ENCODE data around the gene LAMC3.

Gene LAMC3

DNA sequence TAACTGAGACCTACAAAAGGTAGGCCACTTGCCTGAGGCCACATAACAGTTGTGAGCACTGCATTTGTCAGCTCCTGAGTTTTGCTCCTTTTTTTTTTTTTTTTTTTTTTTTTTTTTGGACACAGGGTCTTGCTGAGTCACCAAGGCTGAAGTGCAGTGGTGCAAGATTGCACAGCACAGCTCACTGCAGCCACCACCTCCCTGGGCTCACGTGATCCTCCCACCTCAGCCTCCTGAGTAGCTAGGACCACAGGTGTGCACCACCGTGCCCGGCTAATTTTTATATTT is 37.1 kb downstream of the LAMC3 start:
- no peak for DNase-seq (ENCODE audit: low read depth, low spot score)
- H3K4me3 ChIP-seq (ENCODE audit: low read depth, low read length) = no peak overlapping the region
- ChIA-PET POLR2A (no interaction called here), CTCF (interaction anchor here (0.6 to 6.8 kb wide), 59 partner anchors 8 to 453 kb away, joined by 3 to 197 read pairs (median 6); partner anchors contain the start of genes NUP214 and QRFP)
- TF ChIP-seq, protein P1, sequence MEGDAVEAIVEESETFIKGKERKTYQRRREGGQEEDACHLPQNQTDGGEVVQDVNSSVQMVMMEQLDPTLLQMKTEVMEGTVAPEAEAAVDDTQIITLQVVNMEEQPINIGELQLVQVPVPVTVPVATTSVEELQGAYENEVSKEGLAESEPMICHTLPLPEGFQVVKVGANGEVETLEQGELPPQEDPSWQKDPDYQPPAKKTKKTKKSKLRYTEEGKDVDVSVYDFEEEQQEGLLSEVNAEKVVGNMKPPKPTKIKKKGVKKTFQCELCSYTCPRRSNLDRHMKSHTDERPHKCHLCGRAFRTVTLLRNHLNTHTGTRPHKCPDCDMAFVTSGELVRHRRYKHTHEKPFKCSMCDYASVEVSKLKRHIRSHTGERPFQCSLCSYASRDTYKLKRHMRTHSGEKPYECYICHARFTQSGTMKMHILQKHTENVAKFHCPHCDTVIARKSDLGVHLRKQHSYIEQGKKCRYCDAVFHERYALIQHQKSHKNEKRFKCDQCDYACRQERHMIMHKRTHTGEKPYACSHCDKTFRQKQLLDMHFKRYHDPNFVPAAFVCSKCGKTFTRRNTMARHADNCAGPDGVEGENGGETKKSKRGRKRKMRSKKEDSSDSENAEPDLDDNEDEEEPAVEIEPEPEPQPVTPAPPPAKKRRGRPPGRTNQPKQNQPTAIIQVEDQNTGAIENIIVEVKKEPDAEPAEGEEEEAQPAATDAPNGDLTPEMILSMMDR (IDR thresholded peaks at IDR 0.05; ENCODE audit: insufficient read depth, low read length, missing control alignments) = no peak

- CTCF ChIA-PET = interaction anchor here (0.6 to 6.8 kb wide), 60 partner anchors 11 to 454 kb away, joined by 3 to 197 read pairs (median 6); partner anchors contain the start of genes NUP214 and QRFP
- no peak overlapping the region for H3K4me3 ChIP-seq (ENCODE audit: low read depth, low read length)
- POLR2A ChIA-PET = no interaction called here
- no peak for DNase-seq (ENCODE audit: low read depth, low spot score)
- TF ChIP-seq, protein P1 (IDR thresholded peaks at IDR 0.05; ENCODE audit: insufficient read depth, low read length, missing control alignments) = peak; percentile 97
These were observed 37.7 kb downstream of the LAMC3 start for GRCh38 chr9:131046581-131047202.

GRCh38 chr9:131048332-131048731 is 39.4 kb downstream of the LAMC3 start:
- DNase-seq (ENCODE audit: low read depth, low spot score) = no peak
- TF ChIP-seq, protein P1 (IDR thresholded peaks at IDR 0.05; ENCODE audit: insufficient read depth, low read length, missing control alignments) = no peak
- POLR2A ChIA-PET = no interaction called here
- H3K4me3 ChIP-seq (ENCODE audit: low read depth, low read length) = no peak overlapping the region
- CTCF ChIA-PET = interaction anchor here (0.8 to 6.8 kb wide), 8 partner anchors 8 to 341 kb away, joined by 3 to 197 read pairs (median 8); no protein-coding TSS in a partner anchor

GRCh38 chr9:131048820-131049219 is 39.8 kb downstream of the LAMC3 start:
- CTCF ChIA-PET = interaction anchor here (0.5 to 6.8 kb wide), 11 partner anchors 9 to 350 kb away, joined by 3 to 197 read pairs (median 3); no protein-coding TSS in a partner anchor
- no peak overlapping the region for H3K4me3 ChIP-seq (ENCODE audit: low read depth, low read length)
- POLR2A ChIA-PET = no interaction called here
- DNase-seq (ENCODE audit: low read depth, low spot score) = no peak
- TF ChIP-seq, protein P1 (IDR thresholded peaks at IDR 0.05; ENCODE audit: insufficient read depth, low read length, missing control alignments) = no peak

- POLR2A ChIA-PET = no interaction called here
- DNase-seq (ENCODE audit: low read depth, low spot score) = no peak
- TF ChIP-seq, protein P1 (IDR thresholded peaks at IDR 0.05; ENCODE audit: insufficient read depth, low read length, missing control alignments) = no peak
- H3K4me3 ChIP-seq (ENCODE audit: low read depth, low read length) = no peak overlapping the region
- CTCF ChIA-PET = interaction anchor here (1.0 to 6.8 kb wide), 10 partner anchors 8 to 351 kb away, joined by 3 to 197 read pairs (median 6); no protein-coding TSS in a partner anchor
These were observed 41.1 kb downstream of the LAMC3 start for GRCh38 chr9:131049829-131050715.

GRCh38 chr9:131050831-131051230 is 41.9 kb downstream of the LAMC3 start:
- CTCF ChIA-PET = interaction anchor here (1.1 to 6.8 kb wide), 4 partner anchors 15 to 350 kb away, joined by 4 to 197 read pairs (median 8); no protein-coding TSS in a partner anchor
- DNase-seq (ENCODE audit: low read depth, low spot score) = no peak
- H3K4me3 ChIP-seq (ENCODE audit: low read depth, low read length) = no peak overlapping the region
- TF ChIP-seq, protein P1 (IDR thresholded peaks at IDR 0.05; ENCODE audit: insufficient read depth, low read length, missing control alignments) = no peak
- POLR2A ChIA-PET = no interaction called here
